ENCODE measurements around the gene FAM149A. TPM values are rescaled to one million over a fixed set of nuclear protein-coding genes. Genes with fewer than 3 reads are reported as not detected.

The FAM149A gene
- total RNA-seq, 2 experiments from 2014 or later, result not detected

DNA sequence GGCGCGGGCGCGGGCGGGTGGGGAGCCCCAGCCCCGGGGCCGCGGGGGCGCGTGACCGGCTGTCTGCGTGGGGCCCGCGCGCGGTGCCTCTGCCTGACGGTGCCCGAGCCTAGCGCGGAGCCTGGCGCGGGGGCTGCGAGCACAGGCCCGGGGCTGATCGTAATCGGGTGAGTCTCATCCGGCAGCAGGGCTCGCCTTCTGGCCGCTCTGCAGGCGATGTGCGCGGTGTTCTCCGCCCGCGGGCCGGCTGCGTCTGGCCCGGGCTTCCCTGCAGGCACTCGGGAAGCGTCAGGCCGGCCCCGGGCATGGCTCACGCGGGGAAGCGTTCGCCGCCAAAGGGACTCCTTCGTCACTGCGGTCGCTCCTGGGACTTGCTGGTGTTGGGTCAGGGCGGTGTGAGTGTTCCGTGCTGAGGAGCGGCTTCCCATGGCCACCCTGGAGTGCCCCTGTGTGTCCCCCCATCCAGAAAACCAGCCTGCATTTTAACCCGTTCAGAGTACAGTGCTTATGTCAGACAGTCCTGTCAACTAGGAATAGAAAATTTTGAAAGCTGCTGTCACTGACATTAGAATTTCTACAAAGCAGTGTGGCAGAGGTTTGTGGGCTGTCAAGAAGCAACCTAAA is 40.6 kb downstream of the FAM149A start:
- ChIA-PET CTCF (ENCODE audit: unreplicated experiment) (no interaction called here), POLR2A (no interaction called here)
- no peaks in the 10 kb centered on the region for H3K9me3 ChIP-seq (ENCODE audit: low read length)
- H3K79me2 ChIP-seq (ENCODE audit: insufficient read depth, low read depth, low read length), result no peaks in the 10 kb centered on the region
- no peaks in the 10 kb centered on the region for H3K36me3 ChIP-seq (ENCODE audit: insufficient read depth, low read length)
- H2AFZ ChIP-seq (ENCODE audit: low read length), result no peak overlapping the region
- no peak overlapping the region for H3K27ac ChIP-seq (ENCODE audit: low read depth, low read length, poor library complexity, severe bottlenecking)
- H4K20me1 ChIP-seq (ENCODE audit: insufficient read depth, low read length), result no peaks in the 10 kb centered on the region
- no peak overlapping the region for H3K4me3 ChIP-seq (ENCODE audit: low read depth, low read length, poor library complexity, severe bottlenecking)
- H3K9me2 ChIP-seq (ENCODE audit: insufficient read depth, low read length), result no peaks in the 10 kb centered on the region
- DNase-seq (ENCODE audit: low spot score), result no peak
- TF ChIP-seq EZH2phosphoT487 (IDR thresholded peaks at IDR 0.05; ENCODE audit: borderline replicate concordance, low read depth, low read length), result no peak
- TF ChIP-seq, protein P1, sequence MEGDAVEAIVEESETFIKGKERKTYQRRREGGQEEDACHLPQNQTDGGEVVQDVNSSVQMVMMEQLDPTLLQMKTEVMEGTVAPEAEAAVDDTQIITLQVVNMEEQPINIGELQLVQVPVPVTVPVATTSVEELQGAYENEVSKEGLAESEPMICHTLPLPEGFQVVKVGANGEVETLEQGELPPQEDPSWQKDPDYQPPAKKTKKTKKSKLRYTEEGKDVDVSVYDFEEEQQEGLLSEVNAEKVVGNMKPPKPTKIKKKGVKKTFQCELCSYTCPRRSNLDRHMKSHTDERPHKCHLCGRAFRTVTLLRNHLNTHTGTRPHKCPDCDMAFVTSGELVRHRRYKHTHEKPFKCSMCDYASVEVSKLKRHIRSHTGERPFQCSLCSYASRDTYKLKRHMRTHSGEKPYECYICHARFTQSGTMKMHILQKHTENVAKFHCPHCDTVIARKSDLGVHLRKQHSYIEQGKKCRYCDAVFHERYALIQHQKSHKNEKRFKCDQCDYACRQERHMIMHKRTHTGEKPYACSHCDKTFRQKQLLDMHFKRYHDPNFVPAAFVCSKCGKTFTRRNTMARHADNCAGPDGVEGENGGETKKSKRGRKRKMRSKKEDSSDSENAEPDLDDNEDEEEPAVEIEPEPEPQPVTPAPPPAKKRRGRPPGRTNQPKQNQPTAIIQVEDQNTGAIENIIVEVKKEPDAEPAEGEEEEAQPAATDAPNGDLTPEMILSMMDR (conservative IDR thresholded peaks at IDR 0.05; ENCODE audit: low read length), result no peak
- H3K4me1 ChIP-seq (ENCODE audit: insufficient read depth, low read length, poor library complexity, severe bottlenecking), result no peaks in the 10 kb centered on the region
- BruUV-seq (replicated peaks), result no TSS peak
- intact Hi-C loops (cut with micrococcal nuclease; ENCODE audit: unreplicated experiment), result no loop called here
- H3K4me2 ChIP-seq (ENCODE audit: low read length), result no peak overlapping the region

DNA sequence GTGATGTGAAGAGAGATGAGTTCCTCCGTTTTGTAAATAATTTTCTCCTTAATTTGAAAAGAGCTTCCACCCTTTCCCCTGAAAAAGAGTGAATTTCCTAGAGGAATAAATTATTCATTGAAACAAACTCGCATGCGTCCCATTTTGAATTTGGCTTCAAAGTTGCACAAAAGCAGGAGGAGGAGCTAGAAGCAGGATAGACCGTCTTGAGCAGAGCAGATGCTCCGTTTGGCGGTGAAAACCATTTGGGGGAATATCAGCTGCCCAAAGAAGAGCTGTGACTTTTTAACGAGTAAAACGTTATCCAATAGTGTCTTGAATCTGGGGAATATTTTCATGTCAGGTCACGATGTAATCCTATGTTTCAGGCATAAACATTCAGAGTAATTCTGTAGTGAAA is 42.0 kb downstream of the FAM149A start:
- Histone ChIP-seq H3K4me1 (ENCODE audit: insufficient read depth, low read length, poor library complexity, severe bottlenecking) (no peaks in the 10 kb centered on the region), H4K20me1 (ENCODE audit: insufficient read depth, low read length) (no peaks in the 10 kb centered on the region), H3K9me2 (ENCODE audit: insufficient read depth, low read length) (no peaks in the 10 kb centered on the region), H2AFZ (ENCODE audit: low read length) (no peak overlapping the region), H3K4me2 (ENCODE audit: low read length) (no peak overlapping the region), H3K79me2 (ENCODE audit: insufficient read depth, low read depth, low read length) (no peaks in the 10 kb centered on the region), H3K9me3 (ENCODE audit: low read length) (no peaks in the 10 kb centered on the region), H3K4me3 (ENCODE audit: low read depth, low read length, poor library complexity, severe bottlenecking) (no peak overlapping the region), H3K27ac (ENCODE audit: low read depth, low read length, poor library complexity, severe bottlenecking) (no peak overlapping the region), H3K36me3 (ENCODE audit: insufficient read depth, low read length) (no peaks in the 10 kb centered on the region)
- no TSS peak for BruUV-seq (replicated peaks)
- DNase-seq (ENCODE audit: low spot score), result no peak
- intact Hi-C loops (cut with micrococcal nuclease; ENCODE audit: unreplicated experiment), result no loop called here
- ChIA-PET POLR2A (no interaction called here), CTCF (ENCODE audit: unreplicated experiment) (interaction anchor here (0.6 kb wide), 1 partner anchor 18 kb away, joined by 3 read pairs; no protein-coding TSS in a partner anchor)
- no peak for TF ChIP-seq EZH2phosphoT487 (IDR thresholded peaks at IDR 0.05; ENCODE audit: borderline replicate concordance, low read depth, low read length)
- TF ChIP-seq, protein P1 (conservative IDR thresholded peaks at IDR 0.05; ENCODE audit: low read length), result no peak

DNA sequence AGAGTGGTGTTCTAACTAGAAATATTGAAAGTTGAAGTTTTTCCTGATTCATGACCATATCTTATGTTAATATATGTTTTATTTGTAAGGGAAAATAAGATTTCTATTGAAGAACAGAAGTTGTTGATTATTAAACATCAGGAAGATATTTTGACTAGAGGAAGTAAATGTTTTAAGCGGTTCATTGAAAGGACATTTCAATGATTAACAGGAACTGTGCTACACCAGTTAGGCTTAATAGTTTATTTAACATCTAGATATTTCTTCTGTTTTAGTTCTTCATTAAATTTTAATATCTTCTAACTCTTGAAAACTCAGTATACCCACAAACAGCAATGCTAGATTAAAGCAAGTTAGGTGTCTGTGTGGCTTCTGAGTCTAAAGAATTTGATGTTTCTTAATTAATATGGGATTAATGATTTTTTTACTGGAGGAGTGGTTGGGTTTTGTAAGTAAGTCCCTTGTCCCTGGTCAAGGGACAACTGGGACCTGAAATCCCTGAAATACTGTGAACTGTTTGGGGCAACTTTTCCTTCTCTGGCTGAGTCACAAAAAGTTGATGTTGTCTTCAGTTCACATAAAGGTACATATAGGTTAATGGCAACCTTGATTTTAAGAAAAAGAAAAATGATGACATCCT is 44.0 kb downstream of the FAM149A start:
- BruUV-seq (replicated peaks), result no TSS peak
- no peaks in the 10 kb centered on the region for H3K9me2 ChIP-seq (ENCODE audit: insufficient read depth, low read length)
- H3K27ac ChIP-seq (ENCODE audit: low read depth, low read length, poor library complexity, severe bottlenecking), result no peak overlapping the region
- no peak overlapping the region for H2AFZ ChIP-seq (ENCODE audit: low read length)
- no peaks in the 10 kb centered on the region for H3K4me1 ChIP-seq (ENCODE audit: insufficient read depth, low read length, poor library complexity, severe bottlenecking)
- CTCF ChIA-PET (ENCODE audit: unreplicated experiment), result no interaction called here
- DNase-seq (ENCODE audit: low spot score), result no peak
- intact Hi-C loops (cut with micrococcal nuclease; ENCODE audit: unreplicated experiment), result no loop called here
- no peak overlapping the region for H3K4me3 ChIP-seq (ENCODE audit: low read depth, low read length, poor library complexity, severe bottlenecking)
- no peaks in the 10 kb centered on the region for H4K20me1 ChIP-seq (ENCODE audit: insufficient read depth, low read length)
- H3K79me2 ChIP-seq (ENCODE audit: insufficient read depth, low read depth, low read length), result no peaks in the 10 kb centered on the region
- H3K36me3 ChIP-seq (ENCODE audit: insufficient read depth, low read length), result no peaks in the 10 kb centered on the region
- H3K4me2 ChIP-seq (ENCODE audit: low read length), result no peak overlapping the region
- TF ChIP-seq, protein P1 (conservative IDR thresholded peaks at IDR 0.05; ENCODE audit: low read length), result no peak
- TF ChIP-seq EZH2phosphoT487 (IDR thresholded peaks at IDR 0.05; ENCODE audit: borderline replicate concordance, low read depth, low read length), result no peak
- POLR2A ChIA-PET, result no interaction called here
- no peaks in the 10 kb centered on the region for H3K9me3 ChIP-seq (ENCODE audit: low read length)
